Measurements from ENCODE around the gene ZFP90.

GRCh38 chr16:68493412-68494070 lies 45.5 kb upstream of the ZFP90 start:
- TF ChIP-seq POLR2A (IDR thresholded peaks at IDR 0.05) (no peak), CTCF (IDR thresholded peaks at IDR 0.05) (no peak), EP300 (IDR thresholded peaks at IDR 0.05) (no peak)

All from ovary (tissue), 3 donors.